Panc1 (cell line): ENCODE results near the gene PARD3. TPM values are rescaled to one million over a fixed set of nuclear protein-coding genes. Genes with fewer than 3 reads are reported as not detected.

ENCODE experiments used
- ATAC-seq: fragments of 200-7000 bp; cut with Tn5 transposase; 2 replicates; pipeline ENCODE4 v1.9.1; 2020; ENCODE audit warnings: mild to moderate bottlenecking, moderate library complexity
- BruUV-seq: library from RNA; stranded (reverse); fragments of 400-500 nt; replicated peaks from 2 replicates; lab custom pipeline; 2021; lab: Mats Ljungman, UMichigan
- CTCF ChIA-PET: fragments of 300-600 bp; sonication (Branson Sonifier 250); formaldehyde crosslinking; loops from one replicate; lab custom pipeline; 2022; ENCODE audit warnings: antibody characterized with exemption; lab: Charles Lee
- POLR2A ChIA-PET: fragments of 300-600 bp; sonication (Branson Sonifier 250); formaldehyde crosslinking; loops from one replicate; lab custom pipeline; 2022; ENCODE audit warnings: antibody characterized with exemption; lab: Charles Lee
- DNase-seq: peaks from one replicate; pipeline ENCODE4 v3.0.0-alpha.2; 2010; ENCODE audit warnings: low read depth, low spot score
- H3K27ac ChIP-seq: 2 replicates; pipeline ENCODE4 v1.5.1; 2011; ENCODE audit warnings: mild to moderate bottlenecking, low read length, inconsistent platforms
- H3K27me3 ChIP-seq: fragments of 200-500 bp; sonication (Bioruptor generic); 2 replicates; pipeline ENCODE4 v1.6.0; 2014; ENCODE audit warnings: low read length, inconsistent platforms; ENCODE audit not compliant: control insufficient read depth, insufficient read depth
- H3K36me3 ChIP-seq: fragments of 200-500 bp; sonication (Bioruptor generic); 2 replicates; pipeline ENCODE4 v1.5.1; 2014; ENCODE audit warnings: inconsistent platforms, mild to moderate bottlenecking, low read length, moderate library complexity; ENCODE audit not compliant: control insufficient read depth, insufficient read depth
- H3K4me1 ChIP-seq: 2 replicates; pipeline ENCODE4 v1.5.1; 2011; ENCODE audit warnings: inconsistent platforms, mild to moderate bottlenecking, low read length, moderate library complexity; ENCODE audit not compliant: control insufficient read depth, insufficient read depth
- H3K4me3 ChIP-seq, 2 experiments: 2 replicates each; pipeline ENCODE4 v1.5.1; 2011 to 2012; ENCODE audit warnings: low read depth in 2 of 2, low read length in 2 of 2, mild to moderate bottlenecking in 2 of 2, inconsistent platforms in 1 of 2, moderate library complexity in 1 of 2
- H3K9me3 ChIP-seq: fragments of 200-500 bp; sonication (Bioruptor generic); 2 replicates; pipeline ENCODE4 v1.5.1; 2014; ENCODE audit warnings: low read depth, mild to moderate bottlenecking, inconsistent platforms, low read length, moderate library complexity; ENCODE audit not compliant: control insufficient read depth, insufficient read depth
- CTCF ChIP-seq: fragments of 450-650 bp; IDR thresholded peaks from 2 replicates; pipeline ENCODE4 v1.5.1; 2017; ENCODE audit warnings: mild to moderate bottlenecking
- POLR2AphosphoS5 ChIP-seq: IDR thresholded peaks from 2 replicates; pipeline ENCODE4 v1.6.1; 2012; ENCODE audit warnings: mild to moderate bottlenecking, low read depth, low read length, moderate library complexity
- REST ChIP-seq, 2 experiments: IDR thresholded peaks; 2 replicates each; pipeline ENCODE4 v1.6.1; 2011 to 2012; ENCODE audit warnings: low read depth in 2 of 2, control low read depth in 1 of 2, low read length in 1 of 2, mild to moderate bottlenecking in 1 of 2, moderate library complexity in 1 of 2; ENCODE audit not compliant: insufficient read depth in 1 of 2
- SIN3A ChIP-seq: IDR thresholded peaks from 2 replicates; pipeline ENCODE4 v1.6.1; 2012; ENCODE audit warnings: low read depth, mild to moderate bottlenecking, low read length, moderate library complexity, borderline replicate concordance; ENCODE audit not compliant: insufficient read depth
- TCF7L2 ChIP-seq: IDR thresholded peaks from 2 replicates; pipeline ENCODE4 v1.6.1; 2011; ENCODE audit warnings: mild to moderate bottlenecking, low read depth, low read length, inconsistent platforms
- in situ Hi-C: cut with HindIII; loops from 2 replicates; pipeline ENCODE4 v1.10.0; 2016; ENCODE audit warnings: low sequenced_read_pairs, low pct_unique_long_range_greater_than_20kb
- intact Hi-C: fragments of 100-400 bp; cut with micrococcal nuclease; formaldehyde crosslinking; loops from one replicate; pipeline ENCODE4 v1.10.0; 2022; ENCODE audit not compliant: unreplicated experiment
- total RNA-seq: library from RNA; stranded (reverse); gene quantifications from one replicate; pipeline ENCODE4 v1.2.1, GENCODE V29; 2021; ENCODE audit not compliant: unreplicated experiment

Gene PARD3
- total RNA-seq, 1 experiment from 2014 or later, result 29.8 TPM

GRCh38 chr10:34641913-34642558 lies 173.1 kb downstream of the PARD3 start:
- ChIA-PET POLR2A (interaction anchor here (0.7 kb wide), 1 partner anchor 705 kb away, joined by 22 read pairs; no protein-coding TSS in a partner anchor), CTCF (no interaction called here)
- H3K36me3 ChIP-seq, result no peaks in the 10 kb centered on the region
- in situ Hi-C loops (no loop called here), intact Hi-C loops (no loop called here)
- BruUV-seq, result no TSS peak
- no peak for DNase-seq
- H3K27me3 ChIP-seq, result no peaks in the 10 kb centered on the region
- H3K9me3 ChIP-seq, result no peaks in the 10 kb centered on the region
- TF ChIP-seq CTCF (no peak), TCF7L2 (no peak), REST (IDR thresholded peaks at IDR 0.05; ENCODE audit: insufficient read depth in 1 of 2, low read depth in 2 of 2, low read length in 1 of 2) (no peak), POLR2AphosphoS5 (no peak), SIN3A (no peak)
- H3K4me1 ChIP-seq, result peaks cover 8% of the 10 kb centered on the region; the same call in 1 of the 2 replicates
- H3K4me3 ChIP-seq, result no peak overlapping the region
- ATAC-seq, result no peak
- no peak overlapping the region for H3K27ac ChIP-seq

- ChIA-PET CTCF (interaction anchor here (0.7 kb wide), 1 partner anchor 272 kb away, joined by 7 read pairs; no protein-coding TSS in a partner anchor), POLR2A (no interaction called here)
- intact Hi-C loops, result no loop called here
- H3K9me3 ChIP-seq, result no peaks in the 10 kb centered on the region
- ATAC-seq, result no peak
- in situ Hi-C loops, result no loop called here
- H3K36me3 ChIP-seq, result no peaks in the 10 kb centered on the region
- no peak for TF ChIP-seq REST (IDR thresholded peaks at IDR 0.05; ENCODE audit: insufficient read depth in 1 of 2, low read depth in 2 of 2, low read length in 1 of 2)
- TF ChIP-seq TCF7L2, result no peak
- TF ChIP-seq SIN3A, result no peak
- no peak for TF ChIP-seq POLR2AphosphoS5
- no peak for TF ChIP-seq CTCF
- BruUV-seq, result no TSS peak
- no peak overlapping the region for H3K27ac ChIP-seq
- no peaks in the 10 kb centered on the region for H3K27me3 ChIP-seq
- DNase-seq, result no peak
- peaks cover 8% of the 10 kb centered on the region; the same call in 1 of the 2 replicates for H3K4me1 ChIP-seq
- H3K4me3 ChIP-seq, result no peak overlapping the region
Measured at GRCh38 chr10:34641147-34641912, 173.8 kb downstream of the PARD3 start.
